Embryonic facial prominence (tissue), 1 donor: Measurements from ENCODE around the gene MFSD12.

ENCODE experiments used
- DNase-seq: peaks from one replicate; pipeline ENCODE4 v3.0.0-alpha.2; 2016; ENCODE audit errors: extremely low spot score

Gene MFSD12

GRCh38 chr19:3506384-3507340, 50.7 kb downstream of the MFSD12 start:
- no peak for DNase-seq

GRCh38 chr19:3505598-3506383, 51.6 kb downstream of the MFSD12 start, which contains the start of gene FZR1:
Gene FZR1 (plus strand): TSS chr19:3506311. CDS start chr19:3522990, 16,679 bp downstream.
- DNase-seq, result peak; percentile 95

- DNase-seq, result no peak
These were observed 52.7 kb downstream of the MFSD12 start for GRCh38 chr19:3504735-3505134.

GRCh38 chr19:3503036-3503572, 54.3 kb downstream of the MFSD12 start:
- no peak for DNase-seq

- no peak for DNase-seq
These were observed 55.6 kb downstream of the MFSD12 start for GRCh38 chr19:3501780-3502179.

GRCh38 chr19:3500429-3501101, 56.8 kb downstream of the MFSD12 start, which contains the start of gene DOHH:
Gene DOHH (minus strand): TSS chr19:3500674. CDS start chr19:3496814, 3,860 bp downstream.
- DNase-seq, result peak; percentile 94

GRCh38 chr19:3499738-3500428, 57.5 kb downstream of the MFSD12 start:
- no peak for DNase-seq

- no peak for DNase-seq
These were observed 59.4 kb downstream of the MFSD12 start for GRCh38 chr19:3497757-3498520.

- DNase-seq, result no peak
These were observed 60.8 kb downstream of the MFSD12 start for GRCh38 chr19:3496392-3497273.

GRCh38 chr19:3494559-3494958, 62.8 kb downstream of the MFSD12 start:
- no peak for DNase-seq
